IMR-90 (cell line): Measurements from ENCODE around the gene MYADML2. TPM values are rescaled to one million over a fixed set of nuclear protein-coding genes. Genes with fewer than 3 reads are reported as not detected.

Experiments
- ATAC-seq: fragments of 200-7000 bp; cut with Tn5 transposase; 2 replicates; pipeline ENCODE4 v1.9.1; 2020; ENCODE audit warnings: low read depth, mild to moderate bottlenecking, moderate library complexity
- BruUV-seq: library from RNA; stranded (reverse); fragments of 400-500 nt; replicated peaks from 2 replicates; lab custom pipeline; 2021; lab: Mats Ljungman, UMichigan
- CTCF ChIA-PET: fragments of 300-600 bp; formaldehyde crosslinking; extraction: SDS; loops from one replicate; lab custom pipeline; 2021; ENCODE audit warnings: antibody characterized with exemption; lab: Yijun Ruan, JAX
- POLR2A ChIA-PET: fragments of 300-600 bp; sonication (Branson Sonifier 250); formaldehyde crosslinking; loops from one replicate; lab custom pipeline; 2022; ENCODE audit warnings: antibody characterized with exemption; ENCODE audit not compliant: unreplicated experiment; lab: Charles Lee
- DNase-seq: peaks from one replicate; pipeline ENCODE4 v3.0.0; 2013
- H2AFZ ChIP-seq: replicated peaks from 2 replicates; pipeline ENCODE3; 2013; ENCODE audit warnings: low read length, mild to moderate bottlenecking; ENCODE audit not compliant: poor library complexity
- H2AK5ac ChIP-seq: 2 replicates; pipeline ENCODE4 v1.6.1; 2013; ENCODE audit warnings: low read depth, low read length, inconsistent platforms
- H2AK9ac ChIP-seq: replicated peaks from 2 replicates; pipeline ENCODE3; 2013; ENCODE audit warnings: mild to moderate bottlenecking, low read depth, low read length, moderate library complexity; ENCODE audit not compliant: poor library complexity
- H2BK120ac ChIP-seq: 2 replicates; pipeline ENCODE4 v1.6.1; 2013; ENCODE audit warnings: low read depth, low read length, inconsistent platforms
- H2BK15ac ChIP-seq: 3 replicates; pipeline ENCODE4 v1.6.1; 2013; ENCODE audit warnings: low read depth, low read length, inconsistent platforms
- H2BK20ac ChIP-seq: 2 replicates; pipeline ENCODE4 v1.6.1; 2013; ENCODE audit warnings: low read depth, mild to moderate bottlenecking, inconsistent platforms, low read length, moderate library complexity
- H2BK5ac ChIP-seq: 2 replicates; pipeline ENCODE4 v1.6.1; 2013; ENCODE audit warnings: mild to moderate bottlenecking, low read depth, low read length, inconsistent platforms; ENCODE audit not compliant: poor library complexity, severe bottlenecking
- H3K14ac ChIP-seq: replicated peaks from 2 replicates; pipeline ENCODE4 v1.6.1; 2013; ENCODE audit warnings: low read depth, low read length, inconsistent platforms
- H3K18ac ChIP-seq: 2 replicates; pipeline ENCODE4 v1.6.1; 2013; ENCODE audit warnings: low read depth, low read length, control low read depth
- H3K23ac ChIP-seq: 2 replicates; pipeline ENCODE4 v1.6.1; 2013; ENCODE audit warnings: low read depth, low read length, inconsistent platforms
- H3K27ac ChIP-seq: 2 replicates; pipeline ENCODE4 v1.5.1; 2013; ENCODE audit warnings: mild to moderate bottlenecking, control low read depth, low read length; ENCODE audit not compliant: insufficient read depth
- H3K27me3 ChIP-seq: 2 replicates; pipeline ENCODE4 v1.6.1; 2013; ENCODE audit warnings: low read length; ENCODE audit not compliant: control insufficient read depth, insufficient read depth
- H3K36me3 ChIP-seq: 2 replicates; pipeline ENCODE4 v1.6.1; 2013; ENCODE audit warnings: low read length, mixed read lengths; ENCODE audit not compliant: control insufficient read depth, insufficient read depth
- H3K4ac ChIP-seq: 2 replicates; pipeline ENCODE4 v1.6.1; 2013; ENCODE audit warnings: low read depth, low read length, inconsistent platforms
- H3K4me1 ChIP-seq: 2 replicates; pipeline ENCODE4 v1.6.1; 2013; ENCODE audit warnings: low read length, mixed read lengths; ENCODE audit not compliant: control insufficient read depth, insufficient read depth
- H3K4me2 ChIP-seq: 2 replicates; pipeline ENCODE4 v1.6.1; 2013; ENCODE audit warnings: low read depth, mild to moderate bottlenecking, control low read depth, low read length, moderate library complexity
- H3K4me3 ChIP-seq: 2 replicates; pipeline ENCODE4 v1.5.1; 2013; ENCODE audit warnings: low read depth, mild to moderate bottlenecking, control low read depth, low read length, moderate library complexity; ENCODE audit not compliant: insufficient read depth
- H3K56ac ChIP-seq: 2 replicates; pipeline ENCODE4 v1.6.1; 2013; ENCODE audit warnings: low read length, inconsistent platforms; ENCODE audit not compliant: insufficient read depth; ENCODE audit errors: extremely low read depth
- H3K79me1 ChIP-seq, 2 experiments: 2 replicates each; pipeline ENCODE4 v1.6.1; 2013; ENCODE audit warnings: low read length in 2 of 2, inconsistent platforms in 1 of 2, low read depth in 1 of 2
- H3K9ac ChIP-seq: 2 replicates; pipeline ENCODE4 v1.6.1; 2013; ENCODE audit warnings: low read depth, low read length, control low read depth
- H3K9me1 ChIP-seq: 2 replicates; pipeline ENCODE4 v1.6.1; 2013; ENCODE audit warnings: low read length, inconsistent platforms; ENCODE audit not compliant: insufficient read depth
- H3K9me3 ChIP-seq: 2 replicates; pipeline ENCODE4 v1.6.1; 2013; ENCODE audit warnings: low read length; ENCODE audit not compliant: control insufficient read depth, insufficient read depth
- H4K20me1 ChIP-seq: 2 replicates; pipeline ENCODE4 v1.6.1; 2013; ENCODE audit warnings: low read length, inconsistent platforms; ENCODE audit not compliant: insufficient read depth
- H4K5ac ChIP-seq: 2 replicates; pipeline ENCODE4 v1.6.1; 2013; ENCODE audit warnings: mild to moderate bottlenecking, low read depth, low read length, control low read depth
- H4K8ac ChIP-seq, 2 experiments: 2 replicates each; pipeline ENCODE4 v1.6.1; 2013; ENCODE audit warnings: low read depth in 2 of 2, low read length in 2 of 2, control low read depth in 1 of 2, inconsistent platforms in 1 of 2
- H4K91ac ChIP-seq: 2 replicates; pipeline ENCODE4 v1.6.1; 2013; ENCODE audit warnings: low read depth, low read length, inconsistent platforms; ENCODE audit not compliant: insufficient read depth
- CEBPB ChIP-seq: IDR thresholded peaks from 2 replicates; pipeline ENCODE4 v1.6.1; 2012; ENCODE audit warnings: low read depth, low read length, improper control_type of control experiment
- CHD1 ChIP-seq: IDR thresholded peaks from 2 replicates; pipeline ENCODE4 v1.6.1; 2012; ENCODE audit warnings: low read depth, low read length, improper control_type of control experiment
- MAFK ChIP-seq: IDR thresholded peaks from 2 replicates; pipeline ENCODE4 v1.6.1; 2012; ENCODE audit warnings: low read depth, low read length, improper control_type of control experiment
- RCOR1 ChIP-seq: IDR thresholded peaks from 2 replicates; pipeline ENCODE4 v1.6.1; 2012; ENCODE audit warnings: mild to moderate bottlenecking, low read length, improper control_type of control experiment; ENCODE audit not compliant: insufficient replicate concordance
- RFX5 ChIP-seq: IDR thresholded peaks from 2 replicates; pipeline ENCODE4 v1.8.0; 2012; ENCODE audit warnings: low read depth, mild to moderate bottlenecking, low read length, moderate library complexity
- WGBS, 2 experiments: methylation state at CpG; one replicate each; pipeline versions ENCODE4 v1.1.5 to v1.1.7; 2013; ENCODE audit warnings: missing lambda C conversion rate in 2 of 2; ENCODE audit not compliant: insufficient read length in 1 of 2; ENCODE audit errors: extremely low coverage in 2 of 2; 5-methylcytosine and 5-hydroxymethylcytosine counted together
- dilution Hi-C: fragments of 300-500 bp; cut with HindIII; formaldehyde crosslinking; loops from one replicate; pipeline ENCODE4 v1.14.3; 2018; ENCODE audit warnings: low sequenced_read_pairs; ENCODE audit not compliant: unreplicated experiment
- in situ Hi-C: fragments of 300-500 bp; cut with MboI; formaldehyde crosslinking; loops from 3 replicates; pipeline ENCODE4 v1.14.3; 2019; ENCODE audit warnings: low sequenced_read_pairs, inconsistent platforms, mixed read lengths
- intact Hi-C: fragments of 100-400 bp; cut with micrococcal nuclease; formaldehyde crosslinking; loops from 2 replicates; pipeline ENCODE4 v1.10.0; 2022
- polyA plus RNA-seq, 3 experiments: library from polyadenylated mRNA; depleted of rRNA; stranded (reverse); fragments of >200 nt; gene quantifications; 2 replicates each; pipeline ENCODE4 v1.2.3, GENCODE V29; 2012; ENCODE audit warnings: low replicate concordance in 1 of 3
- total RNA-seq: library from RNA; depleted of rRNA; stranded (reverse); fragments of >200 nt; gene quantifications from 2 replicates; pipeline ENCODE4 v1.2.3, GENCODE V29; 2012
- TF ChIP-seq, protein P1 (sequence below): fragments of 150-350 bp; IDR thresholded peaks from 2 replicates; pipeline ENCODE4 v1.6.1; 2016; ENCODE audit warnings: low read depth, mild to moderate bottlenecking, low read length, moderate library complexity, borderline replicate concordance

Gene MYADML2
- total and polyA plus RNA-seq, 2 of the 4 experiments (the other 2 are of a cell fraction): not detected

DNA sequence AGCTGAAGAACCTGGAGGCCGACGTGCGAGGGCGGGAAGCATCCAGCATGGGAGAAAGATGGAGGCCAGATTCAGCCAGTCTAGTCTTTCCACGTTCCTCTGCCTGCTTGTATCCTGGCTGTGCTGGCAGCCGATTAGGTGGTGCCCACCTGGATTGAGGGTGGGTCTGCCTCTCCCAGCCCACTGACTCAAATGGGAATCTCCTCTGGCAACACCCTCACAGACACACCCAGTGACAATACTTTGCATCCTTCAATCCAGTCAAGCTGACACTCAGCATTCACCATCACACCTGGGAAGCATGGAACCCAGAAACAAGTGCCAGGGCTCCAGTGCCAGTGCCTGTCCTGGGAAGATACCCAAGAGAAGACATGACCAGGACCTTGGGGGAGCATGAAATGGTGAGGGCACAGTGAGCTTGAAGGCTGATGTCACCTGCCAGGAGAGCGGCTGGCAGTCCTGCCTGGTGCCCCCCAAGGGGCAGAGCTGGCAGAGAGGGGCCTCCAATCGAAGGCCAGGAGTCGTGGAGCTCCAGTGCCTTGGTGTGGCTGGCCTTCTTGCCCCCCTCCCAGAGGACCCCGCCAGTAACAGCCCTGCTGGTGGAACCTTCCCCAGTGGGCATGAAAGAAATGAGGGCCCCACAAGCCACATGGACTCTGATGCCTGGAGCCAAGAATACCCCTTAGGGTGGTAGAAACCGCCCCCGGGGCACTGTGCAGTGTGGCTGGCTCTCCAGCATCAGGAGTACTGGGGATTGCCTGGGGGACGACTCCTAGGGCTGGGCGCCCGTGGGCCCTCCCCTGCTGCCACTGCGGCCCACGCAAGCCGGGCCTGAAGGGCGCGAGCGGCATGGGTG lies 45.6 kb downstream of the MYADML2 start (continued):
- no peak for TF ChIP-seq RCOR1
- TF ChIP-seq CEBPB: no peak

DNA sequence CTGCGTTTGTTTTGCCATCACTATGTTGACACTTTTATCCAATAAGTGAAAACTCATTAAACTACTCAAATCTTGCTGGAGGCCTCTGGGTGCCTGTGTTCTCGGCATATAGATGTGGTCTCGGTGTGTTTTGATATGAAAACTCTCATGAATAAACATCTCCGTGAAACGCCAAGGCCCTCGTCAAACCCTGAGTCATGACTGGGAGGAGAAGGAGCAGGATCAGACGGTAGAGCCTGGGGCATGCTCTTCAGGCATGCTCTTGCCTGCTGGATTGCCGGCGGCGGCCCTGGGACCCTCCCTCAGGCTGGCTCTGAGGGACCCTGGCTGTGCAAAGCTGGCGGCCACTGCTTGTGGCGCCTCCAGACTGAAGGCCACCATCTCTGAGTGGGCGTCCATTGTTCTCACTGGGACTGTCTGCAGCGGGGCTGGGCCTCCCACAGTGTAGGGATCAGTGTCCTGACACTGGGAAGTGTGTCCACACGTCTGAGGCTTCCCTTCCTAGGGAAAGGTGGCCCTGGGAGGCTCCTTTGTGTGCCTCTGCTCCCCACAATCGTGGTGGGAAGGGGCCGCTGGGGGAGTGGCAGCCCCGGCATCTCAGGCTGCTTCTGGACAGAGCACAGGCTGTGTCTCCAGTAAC lies 46.7 kb downstream of the MYADML2 start:
- no peak overlapping the region for H3K14ac ChIP-seq
- H3K27ac ChIP-seq: no peak overlapping the region
- no peak overlapping the region for H4K5ac ChIP-seq
- ChIA-PET CTCF (no interaction called here), POLR2A (no interaction called here)
- H3K9ac ChIP-seq: no peak overlapping the region
- H3K4ac ChIP-seq: no peak overlapping the region
- no peak overlapping the region for H4K91ac ChIP-seq
- no peak overlapping the region for H2AK5ac ChIP-seq
- dilution Hi-C loops: no loop called here
- H2BK15ac ChIP-seq: no peak overlapping the region
- H2AFZ ChIP-seq: peak overlapping the region; percentile 23
- H3K4me3 ChIP-seq: no peak overlapping the region
- no peak overlapping the region for H3K56ac ChIP-seq
- no peaks in the 10 kb centered on the region for H3K27me3 ChIP-seq
- no TSS peak for BruUV-seq
- WGBS, 2 experiments: 90% methylated on average over 10 of the region's 18 CpGs; no CpG with 5 or more reads in 1 of the 2 experiments
- H2BK20ac ChIP-seq: no peak overlapping the region
- no peak for ATAC-seq
- H3K9me3 ChIP-seq: no peaks in the 10 kb centered on the region
- no peak overlapping the region for H3K23ac ChIP-seq
- H4K8ac ChIP-seq: no peak overlapping the region
- in situ Hi-C loops: no loop called here
- H2AK9ac ChIP-seq: no peak overlapping the region
- peaks cover 13% of the 10 kb centered on the region; the same call in 1 of the 2 replicates for H3K9me1 ChIP-seq
- DNase-seq: no peak
- H3K79me1 ChIP-seq: peaks cover 3 to 41% of the 10 kb centered on the region in 2 experiments; a peak in 3 of 4 replicates
- H3K4me1 ChIP-seq: peaks cover 14% of the 10 kb centered on the region
- no peak overlapping the region for H2BK5ac ChIP-seq
- TF ChIP-seq MAFK (no peak), RCOR1 (no peak), RFX5 (no peak), CHD1 (no peak)
- TF ChIP-seq, protein P1, sequence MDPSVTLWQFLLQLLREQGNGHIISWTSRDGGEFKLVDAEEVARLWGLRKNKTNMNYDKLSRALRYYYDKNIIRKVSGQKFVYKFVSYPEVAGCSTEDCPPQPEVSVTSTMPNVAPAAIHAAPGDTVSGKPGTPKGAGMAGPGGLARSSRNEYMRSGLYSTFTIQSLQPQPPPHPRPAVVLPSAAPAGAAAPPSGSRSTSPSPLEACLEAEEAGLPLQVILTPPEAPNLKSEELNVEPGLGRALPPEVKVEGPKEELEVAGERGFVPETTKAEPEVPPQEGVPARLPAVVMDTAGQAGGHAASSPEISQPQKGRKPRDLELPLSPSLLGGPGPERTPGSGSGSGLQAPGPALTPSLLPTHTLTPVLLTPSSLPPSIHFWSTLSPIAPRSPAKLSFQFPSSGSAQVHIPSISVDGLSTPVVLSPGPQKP: no peak
- H4K20me1 ChIP-seq: peaks cover 26% of the 10 kb centered on the region
- intact Hi-C loops: no loop called here
- no peak overlapping the region for H2BK120ac ChIP-seq
- H3K4me2 ChIP-seq: no peak overlapping the region
- peaks cover 29% of the 10 kb centered on the region for H3K36me3 ChIP-seq
- no peak overlapping the region for H3K18ac ChIP-seq
